Transverse colon (tissue), 4 donors: ENCODE measurements around the gene CLDN2. TPM values are rescaled to one million over a fixed set of nuclear protein-coding genes. Genes with fewer than 3 reads are reported as not detected.

Experiments
- DNase-seq: peaks from one replicate; pipeline ENCODE4 v3.0.0-alpha.2; 2019
- H3K27ac ChIP-seq, 4 donors: fragments of 200-600 bp; sonication (generic); 2 replicates each; pipeline ENCODE4 v1.5.1; 2016 to 2018; ENCODE audit warnings: inconsistent platforms in 4 of 4
- H3K27me3 ChIP-seq: fragments of 200-600 bp; sonication (generic); 2 replicates; pipeline ENCODE4 v1.5.1; 2017; ENCODE audit warnings: inconsistent platforms
- H3K36me3 ChIP-seq, 4 donors: fragments of 200-600 bp; sonication (generic); 2 replicates each; pipeline ENCODE4 v1.5.1; 2017 to 2019; ENCODE audit warnings: inconsistent platforms in 4 of 4
- H3K4me1 ChIP-seq, 4 donors: fragments of 200-600 bp; sonication (generic); 2 replicates each; pipeline ENCODE4 v1.5.1; 2017 to 2020; ENCODE audit warnings: inconsistent platforms in 4 of 4
- H3K4me3 ChIP-seq, 4 donors: fragments of 200-600 bp; sonication (generic); 1 replicate in 1 of 4; 2 replicates in 3 of 4; pipeline versions ENCODE4 v1.5.1 to v1.6.1; 2017 to 2019; ENCODE audit warnings: inconsistent platforms in 4 of 4
- H3K9me3 ChIP-seq, 2 donors: fragments of 200-600 bp; sonication (generic); 2 replicates each; pipeline ENCODE4 v1.5.1; 2017 to 2019; ENCODE audit warnings: inconsistent platforms in 2 of 2
- EP300 ChIP-seq: sonication (generic); formaldehyde crosslinking; IDR thresholded peaks from one replicate; pipeline ENCODE4 v1.6.1; 2017; ENCODE audit warnings: antibody characterized with exemption, low read depth
- POLR2A ChIP-seq: fragments of 450-650 bp; IDR thresholded peaks from one replicate; pipeline ENCODE4 v1.6.1; 2016; ENCODE audit warnings: antibody characterized with exemption, mild to moderate bottlenecking, moderate library complexity
- POLR2AphosphoS5 ChIP-seq, 3 donors: sonication (generic); formaldehyde crosslinking; IDR thresholded peaks; one replicate each; pipeline ENCODE4 v1.6.1; 2016; ENCODE audit warnings: antibody characterized with exemption in 3 of 3
- WGBS, 2 donors: methylation state at CpG; one replicate each; pipeline ENCODE4 v1.1.5; 2018; ENCODE audit warnings: low coverage in 1 of 2; 5-methylcytosine and 5-hydroxymethylcytosine counted together
- in situ Hi-C, 4 donors: fragments of 200-750 bp; cut with MboI; loops; one replicate each; pipeline versions ENCODE4 v1.15.0 to v1.15.1; 2017; ENCODE audit warnings: low sequenced_read_pairs in 3 of 4, low pct_ligation_motif_present in 1 of 4, low pct_unique_long_range_greater_than_20kb in 1 of 4
- intact Hi-C: fragments of 100-400 bp; cut with DNase I; formaldehyde crosslinking; loops from one replicate; pipeline ENCODE4 v1.15.1; 2023; ENCODE audit warnings: low total_unique reads
- total RNA-seq, 4 donors: library from RNA; depleted of rRNA; stranded (reverse); fragments of >200 nt; gene quantifications; one replicate each; pipeline ENCODE4 v1.1.0, GENCODE V29; 2016
- TF ChIP-seq, protein P1 (sequence below), 5 experiments: fragments of 200-600 bp in 3 of 5; fragments of 450-650 bp in 2 of 5; sonication (generic) in 3 of 5; IDR thresholded peaks; 1 replicate in 2 of 5; 2 replicates in 3 of 5; pipeline ENCODE4 v1.5.1; 2016 to 2017; ENCODE audit warnings: antibody characterized with exemption in 5 of 5, inconsistent platforms in 3 of 5, mild to moderate bottlenecking in 2 of 5, moderate library complexity in 1 of 5

Gene CLDN2
- total RNA-seq, 4 donors from 2014 or later: 0.16 to 0.27 TPM; not detected in 2

- Histone ChIP-seq H3K27me3 (no peaks in the 10 kb centered on the region), H3K36me3 (no peaks in the 10 kb centered on the region), H3K27ac (no peak overlapping the region), H3K4me1 (no peaks in the 10 kb centered on the region), H3K4me3 (no peak overlapping the region), H3K9me3 (no peaks in the 10 kb centered on the region)
- TF ChIP-seq POLR2AphosphoS5 (IDR thresholded peaks at IDR 0.05): no peak
- no peak for TF ChIP-seq POLR2A
- TF ChIP-seq, protein P1, sequence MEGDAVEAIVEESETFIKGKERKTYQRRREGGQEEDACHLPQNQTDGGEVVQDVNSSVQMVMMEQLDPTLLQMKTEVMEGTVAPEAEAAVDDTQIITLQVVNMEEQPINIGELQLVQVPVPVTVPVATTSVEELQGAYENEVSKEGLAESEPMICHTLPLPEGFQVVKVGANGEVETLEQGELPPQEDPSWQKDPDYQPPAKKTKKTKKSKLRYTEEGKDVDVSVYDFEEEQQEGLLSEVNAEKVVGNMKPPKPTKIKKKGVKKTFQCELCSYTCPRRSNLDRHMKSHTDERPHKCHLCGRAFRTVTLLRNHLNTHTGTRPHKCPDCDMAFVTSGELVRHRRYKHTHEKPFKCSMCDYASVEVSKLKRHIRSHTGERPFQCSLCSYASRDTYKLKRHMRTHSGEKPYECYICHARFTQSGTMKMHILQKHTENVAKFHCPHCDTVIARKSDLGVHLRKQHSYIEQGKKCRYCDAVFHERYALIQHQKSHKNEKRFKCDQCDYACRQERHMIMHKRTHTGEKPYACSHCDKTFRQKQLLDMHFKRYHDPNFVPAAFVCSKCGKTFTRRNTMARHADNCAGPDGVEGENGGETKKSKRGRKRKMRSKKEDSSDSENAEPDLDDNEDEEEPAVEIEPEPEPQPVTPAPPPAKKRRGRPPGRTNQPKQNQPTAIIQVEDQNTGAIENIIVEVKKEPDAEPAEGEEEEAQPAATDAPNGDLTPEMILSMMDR (IDR thresholded peaks at IDR 0.05): no peak
- no peak for TF ChIP-seq EP300
- 37 to 50% methylated on average over 3 of the region's 3 CpGs for WGBS, 2 donors
- DNase-seq: no peak
- in situ Hi-C loops: no loop called here
- intact Hi-C loops: no loop called here
Measured at GRCh38 chrX:106952089-106952488, 31.9 kb downstream of the CLDN2 start.

GRCh38 chrX:106952538-106952937 is 32.3 kb downstream of the CLDN2 start:
- Histone ChIP-seq H3K27ac (no peak overlapping the region), H3K9me3 (no peaks in the 10 kb centered on the region), H3K4me3 (no peak overlapping the region), H3K27me3 (no peaks in the 10 kb centered on the region), H3K36me3 (no peaks in the 10 kb centered on the region), H3K4me1 (no peaks in the 10 kb centered on the region)
- no peak for TF ChIP-seq POLR2A
- TF ChIP-seq EP300: no peak
- TF ChIP-seq, protein P1 (IDR thresholded peaks at IDR 0.05): no peak
- no peak for TF ChIP-seq POLR2AphosphoS5 (IDR thresholded peaks at IDR 0.05)
- intact Hi-C loops (no loop called here), in situ Hi-C loops (no loop called here)
- no peak for DNase-seq
- 62% methylated on average over 2 of the region's 2 CpGs; no CpG with 5 or more reads in 1 of the 2 donors for WGBS, 2 donors

GRCh38 chrX:106952988-106953387 is 32.8 kb downstream of the CLDN2 start:
- Histone ChIP-seq H3K36me3 (no peaks in the 10 kb centered on the region), H3K9me3 (no peaks in the 10 kb centered on the region), H3K4me3 (no peak overlapping the region), H3K27me3 (no peaks in the 10 kb centered on the region), H3K27ac (no peak overlapping the region), H3K4me1 (no peaks in the 10 kb centered on the region)
- in situ Hi-C loops (no loop called here), intact Hi-C loops (no loop called here)
- TF ChIP-seq, protein P1 (IDR thresholded peaks at IDR 0.05): peak; percentile 17 to 42 (median 29)
- TF ChIP-seq EP300: no peak
- TF ChIP-seq POLR2AphosphoS5 (IDR thresholded peaks at IDR 0.05): no peak
- no peak for TF ChIP-seq POLR2A
- DNase-seq: no peak
- 0 to 31% methylated on average over 1 of the region's 1 CpG for WGBS, 2 donors

GRCh38 chrX:106954041-106954440 is 33.8 kb downstream of the CLDN2 start:
- intact Hi-C loops: no loop called here
- no peaks in the 10 kb centered on the region for H3K36me3 ChIP-seq
- no peak overlapping the region for H3K4me3 ChIP-seq
- no peak for DNase-seq
- H3K27ac ChIP-seq: no peak overlapping the region
- no peaks in the 10 kb centered on the region for H3K27me3 ChIP-seq
- H3K4me1 ChIP-seq: no peaks in the 10 kb centered on the region
- H3K9me3 ChIP-seq: no peaks in the 10 kb centered on the region
- WGBS, 2 donors: 91 to 96% methylated on average over 4 of the region's 4 CpGs
- in situ Hi-C loops: no loop called here
- no peak for TF ChIP-seq EP300
- no peak for TF ChIP-seq POLR2A
- TF ChIP-seq, protein P1 (IDR thresholded peaks at IDR 0.05): no peak
- no peak for TF ChIP-seq POLR2AphosphoS5 (IDR thresholded peaks at IDR 0.05)
